Mesothelial cell of epicardium (in vitro differentiated cells): ENCODE results near the gene FAM217B. TPM values are rescaled to one million over a fixed set of nuclear protein-coding genes. Genes with fewer than 3 reads are reported as not detected.

ENCODE experiments used
- DNase-seq, 2 experiments: peaks; one replicate each; pipeline ENCODE4 v3.0.0; 2021; ENCODE audit warnings: low spot score in 2 of 2; ENCODE audit not compliant: unreplicated experiment in 2 of 2
- H3K27ac Mint-ChIP-seq: 2 replicates; pipeline ENCODE4 v1.8.0; 2021; ENCODE audit warnings: mixed read lengths
- H3K27me3 Mint-ChIP-seq: 2 replicates; pipeline ENCODE4 v1.8.0; 2021; ENCODE audit warnings: low read depth, mixed read lengths
- H3K36me3 Mint-ChIP-seq: 2 replicates; pipeline ENCODE4 v1.8.0; 2021; ENCODE audit warnings: mixed read lengths
- H3K4me1 Mint-ChIP-seq: 2 replicates; pipeline ENCODE4 v1.8.0; 2021; ENCODE audit warnings: mixed read lengths
- H3K4me3 Mint-ChIP-seq: 2 replicates; pipeline ENCODE4 v1.8.0; 2021; ENCODE audit warnings: mild to moderate bottlenecking, moderate library complexity, mixed read lengths
- H3K9me3 Mint-ChIP-seq: 2 replicates; pipeline ENCODE4 v1.8.0; 2021; ENCODE audit warnings: mixed read lengths
- total RNA-seq: library from RNA; stranded (reverse); gene quantifications from 3 replicates; pipeline ENCODE4 v1.2.1, GENCODE V29; 2021
- TF ChIP-seq, protein P1 (sequence below): fragments of 200-600 bp; sonication (generic); IDR thresholded peaks from one replicate; pipeline ENCODE4 v1.5.0; 2021; ENCODE audit warnings: antibody characterized with exemption; ENCODE audit not compliant: unreplicated experiment

FAM217B gene
- total RNA-seq, 1 donor from 2014 or later, result 25.7 TPM

DNA sequence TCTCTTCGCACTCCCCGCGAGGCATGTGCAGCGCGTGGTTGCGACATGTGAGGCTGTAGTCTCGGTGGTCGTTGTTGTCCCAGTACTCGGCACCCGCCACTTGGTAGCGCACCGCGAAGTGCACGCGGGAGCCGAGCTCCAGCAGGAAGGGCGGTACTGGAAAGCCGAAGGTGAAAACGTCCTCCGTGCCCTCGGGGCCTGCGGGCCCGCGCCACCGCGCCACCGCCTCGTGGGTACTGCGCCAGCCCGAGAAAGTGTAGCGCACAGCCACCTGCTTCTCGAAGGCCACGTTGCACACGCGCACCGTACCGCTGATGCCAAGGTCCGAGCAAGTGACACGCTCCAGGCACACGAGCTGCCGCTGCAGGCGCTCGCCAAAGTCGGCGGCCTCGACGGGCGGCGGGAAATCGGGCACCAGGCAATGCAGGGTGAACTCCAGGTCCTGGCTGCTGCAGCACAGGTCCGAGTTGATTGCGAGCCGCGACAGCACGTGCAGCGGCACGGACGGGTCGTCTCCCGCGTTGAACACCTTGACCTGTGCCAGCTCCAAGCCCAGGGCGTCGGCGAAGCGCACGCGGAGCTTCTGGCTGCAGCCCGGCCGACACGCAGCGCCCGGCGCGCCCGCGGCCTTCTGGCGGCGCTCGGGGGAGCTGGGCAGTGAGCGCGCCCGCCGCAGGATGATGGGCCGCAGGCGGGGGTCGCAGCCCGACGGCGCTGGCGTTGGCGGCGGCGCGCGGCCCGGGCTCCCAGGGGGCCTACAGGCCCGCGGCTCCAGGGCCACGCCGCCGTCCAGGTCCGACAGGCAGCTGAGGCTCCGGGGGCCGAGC, 924 bp upstream of the FAM217B start:
- TF ChIP-seq, protein P1, sequence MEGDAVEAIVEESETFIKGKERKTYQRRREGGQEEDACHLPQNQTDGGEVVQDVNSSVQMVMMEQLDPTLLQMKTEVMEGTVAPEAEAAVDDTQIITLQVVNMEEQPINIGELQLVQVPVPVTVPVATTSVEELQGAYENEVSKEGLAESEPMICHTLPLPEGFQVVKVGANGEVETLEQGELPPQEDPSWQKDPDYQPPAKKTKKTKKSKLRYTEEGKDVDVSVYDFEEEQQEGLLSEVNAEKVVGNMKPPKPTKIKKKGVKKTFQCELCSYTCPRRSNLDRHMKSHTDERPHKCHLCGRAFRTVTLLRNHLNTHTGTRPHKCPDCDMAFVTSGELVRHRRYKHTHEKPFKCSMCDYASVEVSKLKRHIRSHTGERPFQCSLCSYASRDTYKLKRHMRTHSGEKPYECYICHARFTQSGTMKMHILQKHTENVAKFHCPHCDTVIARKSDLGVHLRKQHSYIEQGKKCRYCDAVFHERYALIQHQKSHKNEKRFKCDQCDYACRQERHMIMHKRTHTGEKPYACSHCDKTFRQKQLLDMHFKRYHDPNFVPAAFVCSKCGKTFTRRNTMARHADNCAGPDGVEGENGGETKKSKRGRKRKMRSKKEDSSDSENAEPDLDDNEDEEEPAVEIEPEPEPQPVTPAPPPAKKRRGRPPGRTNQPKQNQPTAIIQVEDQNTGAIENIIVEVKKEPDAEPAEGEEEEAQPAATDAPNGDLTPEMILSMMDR, result no peak
- peak overlapping the region; percentile 69 for H3K27ac Mint-ChIP-seq
- H3K36me3 Mint-ChIP-seq, result peaks cover 3% of the 10 kb centered on the region
- H3K27me3 Mint-ChIP-seq, result no peaks in the 10 kb centered on the region
- peaks cover 45% of the 10 kb centered on the region for H3K4me1 Mint-ChIP-seq
- no peaks in the 10 kb centered on the region for H3K9me3 Mint-ChIP-seq
- H3K4me3 Mint-ChIP-seq, result peak overlapping the region; percentile 89
- DNase-seq, result no peak

DNA sequence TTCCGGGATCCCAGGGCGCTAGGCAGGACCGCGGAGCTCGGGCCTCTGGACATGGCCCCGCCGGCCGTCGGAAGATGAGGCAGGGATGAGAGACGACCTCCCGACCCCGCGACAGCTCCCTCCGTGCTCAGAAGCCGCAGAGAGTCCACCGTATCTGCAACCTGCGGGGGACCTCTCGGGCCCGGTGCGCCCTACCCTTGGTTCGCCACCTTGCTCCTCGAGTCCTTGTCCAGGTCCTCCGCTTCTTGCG, 385 bp upstream of the FAM217B start:
- Mint-ChIP-seq H3K27me3 (no peaks in the 10 kb centered on the region), H3K4me1 (peaks cover 50% of the 10 kb centered on the region), H3K27ac (peak overlapping the region; percentile 96), H3K9me3 (no peaks in the 10 kb centered on the region), H3K36me3 (peaks cover 4% of the 10 kb centered on the region), H3K4me3 (peak overlapping the region; percentile 89)
- TF ChIP-seq, protein P1, result no peak
- DNase-seq, result no peak

DNA sequence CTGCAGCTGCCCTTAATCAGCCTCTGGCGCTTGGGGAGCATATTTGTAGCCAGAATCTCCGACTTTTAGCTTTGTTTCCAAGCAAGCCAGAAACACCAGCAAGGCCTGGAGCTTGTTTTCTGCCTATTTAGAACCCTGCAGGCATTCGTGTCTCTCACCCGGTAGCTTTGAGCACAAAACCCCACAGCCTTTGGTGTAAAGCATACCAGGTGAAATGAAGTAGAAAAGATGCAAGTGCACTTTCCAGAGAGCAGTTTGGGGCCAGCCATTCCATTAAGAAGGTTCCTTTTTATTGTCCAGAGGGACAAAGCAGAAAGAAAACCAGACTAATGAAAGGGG, 736 bp downstream of the FAM217B start:
- H3K4me3 Mint-ChIP-seq, result peak overlapping the region; percentile 89
- peaks cover 4% of the 10 kb centered on the region for H3K36me3 Mint-ChIP-seq
- peaks cover 61% of the 10 kb centered on the region for H3K4me1 Mint-ChIP-seq
- H3K27ac Mint-ChIP-seq, result peak overlapping the region; percentile 98
- TF ChIP-seq, protein P1, result no peak
- H3K9me3 Mint-ChIP-seq, result no peaks in the 10 kb centered on the region
- no peaks in the 10 kb centered on the region for H3K27me3 Mint-ChIP-seq
- no peak for DNase-seq

DNA sequence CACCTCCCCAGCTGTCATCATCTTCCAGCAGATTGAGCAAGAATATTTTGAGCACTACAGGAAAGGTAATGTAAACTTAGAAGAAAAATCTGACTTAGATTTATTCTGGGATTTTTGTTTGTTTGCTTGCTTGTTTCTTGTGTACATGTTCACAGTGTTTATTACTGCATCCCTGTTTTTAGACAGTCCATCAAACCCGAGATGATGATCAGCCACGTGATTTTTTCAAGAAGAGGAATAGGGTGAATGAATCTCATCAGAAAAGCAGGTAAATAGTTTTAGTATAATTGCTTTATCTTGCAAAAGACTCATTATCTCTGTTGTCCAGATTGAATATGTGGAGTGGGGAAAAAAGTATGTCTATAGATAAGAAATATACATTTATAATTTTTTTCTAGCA, 2.1 kb downstream of the FAM217B start:
- no peaks in the 10 kb centered on the region for H3K27me3 Mint-ChIP-seq
- peak overlapping the region; percentile 25 for H3K27ac Mint-ChIP-seq
- H3K4me3 Mint-ChIP-seq, result no peak overlapping the region
- peaks cover 4% of the 10 kb centered on the region for H3K36me3 Mint-ChIP-seq
- TF ChIP-seq, protein P1, result no peak
- no peaks in the 10 kb centered on the region for H3K9me3 Mint-ChIP-seq
- H3K4me1 Mint-ChIP-seq, result peaks cover 70% of the 10 kb centered on the region
- no peak for DNase-seq

DNA sequence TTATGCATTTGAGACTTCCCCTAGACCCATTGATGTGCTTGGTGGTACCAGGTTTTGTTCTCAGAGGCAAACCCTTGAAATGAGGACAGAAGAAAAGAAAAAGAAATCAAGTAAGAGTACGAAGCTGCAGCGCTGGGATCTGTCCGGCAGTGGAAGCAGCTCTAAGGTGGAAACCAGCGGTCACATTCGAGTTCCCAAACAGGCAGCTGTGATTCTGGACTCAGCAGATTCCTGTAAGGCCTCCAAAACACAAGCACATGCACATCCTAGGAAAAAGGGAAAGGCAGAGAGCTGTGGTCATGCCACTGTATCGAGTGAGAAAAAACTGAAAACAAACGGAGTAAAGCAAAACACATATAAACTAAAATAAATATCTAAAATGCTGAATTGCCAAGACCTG, 4.5 kb downstream of the FAM217B start:
- no peak overlapping the region for H3K4me3 Mint-ChIP-seq
- H3K27me3 Mint-ChIP-seq, result no peaks in the 10 kb centered on the region
- H3K36me3 Mint-ChIP-seq, result peaks cover 4% of the 10 kb centered on the region
- peaks cover 75% of the 10 kb centered on the region for H3K4me1 Mint-ChIP-seq
- TF ChIP-seq, protein P1, result no peak
- no peaks in the 10 kb centered on the region for H3K9me3 Mint-ChIP-seq
- no peak for DNase-seq
- peak overlapping the region; percentile 96 for H3K27ac Mint-ChIP-seq

DNA sequence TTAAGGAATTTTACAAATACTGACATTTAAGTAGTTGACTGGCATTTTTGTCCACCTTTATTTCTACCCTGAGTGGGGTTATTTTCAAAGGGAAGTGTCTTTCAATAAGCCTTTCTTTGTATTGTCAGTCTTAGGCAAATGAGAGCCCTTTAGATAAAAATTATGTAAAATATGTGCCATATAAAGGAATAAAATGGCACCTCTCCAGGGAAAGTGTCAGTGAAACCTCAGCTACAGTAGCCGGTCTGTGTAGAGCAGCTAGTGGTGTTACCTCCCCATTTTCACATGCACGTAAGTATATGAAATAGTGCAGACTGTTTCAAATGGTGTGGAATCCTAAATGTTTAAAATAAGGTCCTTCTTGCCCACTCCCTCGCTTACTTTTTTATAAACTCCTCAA, 5.0 kb downstream of the FAM217B start:
- Mint-ChIP-seq H3K4me1 (peaks cover 80% of the 10 kb centered on the region), H3K9me3 (no peaks in the 10 kb centered on the region), H3K4me3 (peak overlapping the region; percentile 42), H3K27me3 (no peaks in the 10 kb centered on the region), H3K27ac (peak overlapping the region; percentile 96), H3K36me3 (peaks cover 4% of the 10 kb centered on the region)
- no peak for DNase-seq
- TF ChIP-seq, protein P1, result no peak
